HCT116 (cell line): ENCODE results near the gene TSPAN33. TPM values are rescaled to one million over a fixed set of nuclear protein-coding genes. Genes with fewer than 3 reads are reported as not detected.

Experiments used
- ATAC-seq: fragments of 200-7000 bp; cut with Tn5 transposase; 2 replicates; pipeline ENCODE4 v1.9.1; 2020; ENCODE audit warnings: mild to moderate bottlenecking, moderate library complexity
- BruUV-seq: library from RNA; stranded (reverse); fragments of 400-500 nt; replicated peaks from 2 replicates; lab custom pipeline; 2021; lab: Mats Ljungman, UMichigan
- CTCF ChIA-PET: fragments of 300-600 bp; sonication (Branson Sonifier 250); formaldehyde crosslinking; loops from one replicate; lab custom pipeline; 2021; ENCODE audit warnings: antibody characterized with exemption; lab: Charles Lee
- POLR2A ChIA-PET: fragments of 300-600, 350-600 bp; sonication (Branson Sonifier 250); formaldehyde crosslinking; loops from one replicate; lab custom pipeline; 2021; ENCODE audit warnings: antibody characterized with exemption; lab: Charles Lee
- RAD21 ChIA-PET, 2 experiments: fragments of 300-600 bp; sonication (Branson Sonifier 250); formaldehyde crosslinking; loops; one replicate each; lab custom pipeline; 2023; ENCODE audit warnings: low total read pairs in 2 of 2; ENCODE audit not compliant: uncharacterized antibody in 2 of 2, unreplicated experiment in 2 of 2, low non-redundant PET in 1 of 2; lab: Charles Lee
- DNase-seq: peaks from one replicate; pipeline ENCODE4 v3.0.0-alpha.2; 2010; ENCODE audit warnings: low read depth, low spot score
- H2AFZ ChIP-seq: fragments of 200-600 bp; shearing (Covaris generic), sonication (generic); 2 replicates; pipeline ENCODE4 v1.6.1; 2017; ENCODE audit warnings: low read depth, mixed run types, mixed read lengths, antibody characterized with exemption, low read length; ENCODE audit not compliant: poor library complexity, severe bottlenecking
- H3K27ac ChIP-seq: 2 replicates; pipeline ENCODE4 v1.5.1; 2012; ENCODE audit warnings: low read depth, low read length
- H3K27me3 ChIP-seq: fragments of 200-600 bp; sonication (generic); 2 replicates; pipeline ENCODE4 v1.6.1; 2016; ENCODE audit warnings: mixed run types, low read length, mixed read lengths; ENCODE audit not compliant: insufficient read depth
- H3K36me3 ChIP-seq, 2 experiments: fragments of 200-500 bp in 1 of 2; fragments of 200-600 bp in 1 of 2; sonication (Bioruptor generic) in 1 of 2; sonication (generic) in 1 of 2; 2 replicates each; pipeline versions ENCODE4 v1.5.1 to v1.6.1; 2014 to 2016; ENCODE audit warnings: low read length in 2 of 2, inconsistent platforms in 1 of 2, mixed read lengths in 1 of 2, mixed run types in 1 of 2; ENCODE audit not compliant: insufficient read depth in 2 of 2, control insufficient read depth in 1 of 2
- H3K4me1 ChIP-seq, 2 experiments: fragments of 200-600 bp in 1 of 2; sonication (generic) in 1 of 2; 2 replicates each; pipeline versions ENCODE4 v1.5.1 to v1.6.1; 2012 to 2017; ENCODE audit warnings: low read length in 2 of 2, inconsistent platforms in 1 of 2, mild to moderate bottlenecking in 1 of 2, mixed read lengths in 1 of 2, mixed run types in 1 of 2, moderate library complexity in 1 of 2; ENCODE audit not compliant: insufficient read depth in 2 of 2, control insufficient read depth in 1 of 2
- H3K4me2 ChIP-seq: fragments of 200-600 bp; sonication (generic); 2 replicates; pipeline ENCODE4 v1.6.1; 2017; ENCODE audit warnings: mixed run types, low read length, mixed read lengths
- H3K4me3 ChIP-seq, 2 experiments: fragments of 200-600 bp in 1 of 2; sonication (generic) in 1 of 2; replicated peaks in 1 of 2; 2 replicates each; pipeline ENCODE4 v1.5.1; 2011 to 2016; ENCODE audit warnings: low read length in 2 of 2, control low read depth in 1 of 2, low read depth in 1 of 2, mild to moderate bottlenecking in 1 of 2, mixed read lengths in 1 of 2, mixed run types in 1 of 2
- H3K79me2 ChIP-seq: fragments of 200-600 bp; sonication (generic); 2 replicates; pipeline ENCODE4 v1.6.1; 2017; ENCODE audit warnings: mild to moderate bottlenecking, mixed run types, low read length, moderate library complexity, mixed read lengths; ENCODE audit not compliant: insufficient read depth
- H3K9ac ChIP-seq: fragments of 200-600 bp; sonication (generic); 2 replicates; pipeline ENCODE4 v1.6.1; 2016; ENCODE audit warnings: low read length, mixed read lengths
- H3K9me2 ChIP-seq: fragments of 200-600 bp; sonication (generic), shearing (Covaris generic); 2 replicates; pipeline ENCODE4 v1.6.1; 2017; ENCODE audit warnings: mixed run types, mild to moderate bottlenecking, moderate library complexity; ENCODE audit not compliant: insufficient read depth
- H3K9me3 ChIP-seq, 2 experiments: fragments of 200-500 bp in 1 of 2; fragments of 200-600 bp in 1 of 2; sonication (Bioruptor generic) in 1 of 2; sonication (generic) in 1 of 2; 2 replicates each; pipeline ENCODE4 v1.6.1; 2014 to 2017; ENCODE audit warnings: low read length in 2 of 2, mixed read lengths in 2 of 2, inconsistent platforms in 1 of 2, low read depth in 1 of 2, mild to moderate bottlenecking in 1 of 2, mixed run types in 1 of 2, moderate library complexity in 1 of 2; ENCODE audit not compliant: control insufficient read depth in 1 of 2, insufficient read depth in 1 of 2
- H4K20me1 ChIP-seq: fragments of 200-600 bp; sonication (generic), shearing (Covaris generic); 2 replicates; pipeline ENCODE4 v1.6.1; 2017; ENCODE audit warnings: mixed run types, mild to moderate bottlenecking, moderate library complexity; ENCODE audit not compliant: insufficient read depth
- CBX3 ChIP-seq: IDR thresholded peaks from 2 replicates; pipeline ENCODE4 v1.6.1; 2012; ENCODE audit warnings: low read depth
- CEBPB ChIP-seq: IDR thresholded peaks from 2 replicates; pipeline ENCODE4 v1.6.1; 2012; ENCODE audit warnings: low read depth
- EGR1 ChIP-seq: IDR thresholded peaks from 2 replicates; pipeline ENCODE4 v1.6.1; 2012; ENCODE audit warnings: low read depth
- EZH2phosphoT487 ChIP-seq: fragments of 200-600 bp; IDR thresholded peaks from 2 replicates; pipeline ENCODE4 v1.6.1; 2018; ENCODE audit warnings: antibody characterized with exemption, borderline replicate concordance
- FOSL1 ChIP-seq: IDR thresholded peaks from 2 replicates; pipeline ENCODE4 v1.6.1; 2012; ENCODE audit warnings: low read depth
- JUND ChIP-seq: IDR thresholded peaks from 2 replicates; pipeline ENCODE4 v1.6.1; 2012
- POLR2A ChIP-seq: IDR thresholded peaks from 2 replicates; pipeline ENCODE4 v1.7.0; 2011; ENCODE audit warnings: borderline replicate concordance; ENCODE audit not compliant: insufficient read depth, insufficient read length; ENCODE audit errors: extremely low read depth
- POLR2AphosphoS5 ChIP-seq: IDR thresholded peaks from 2 replicates; pipeline ENCODE4 v1.6.1; 2011; ENCODE audit warnings: mild to moderate bottlenecking, low read depth, low read length, moderate library complexity
- RAD21 ChIP-seq: IDR thresholded peaks from 2 replicates; pipeline ENCODE4 v1.6.1; 2012; ENCODE audit warnings: low read depth, mild to moderate bottlenecking
- SIN3A ChIP-seq: IDR thresholded peaks from 2 replicates; pipeline ENCODE4 v1.6.1; 2012; ENCODE audit warnings: low read depth
- SP1 ChIP-seq: IDR thresholded peaks from 2 replicates; pipeline ENCODE4 v1.6.1; 2012; ENCODE audit warnings: low read depth
- TCF7L2 ChIP-seq: IDR thresholded peaks from 2 replicates; pipeline ENCODE4 v1.7.0; 2011; ENCODE audit warnings: borderline replicate concordance, inconsistent platforms; ENCODE audit not compliant: insufficient read depth, insufficient read length; ENCODE audit errors: extremely low read depth
- YY1 ChIP-seq: IDR thresholded peaks from 2 replicates; pipeline ENCODE4 v1.6.1; 2011; ENCODE audit warnings: low read length, low read depth, moderate library complexity, mild to moderate bottlenecking; ENCODE audit not compliant: insufficient replicate concordance; ENCODE audit errors: extremely low read depth
- ZFX ChIP-seq: fragments of 450-650 bp; IDR thresholded peaks from 2 replicates; pipeline ENCODE4 v1.6.1; 2017
- ZNF274 ChIP-seq: fragments of 200-500 bp; sonication (Bioruptor generic); IDR thresholded peaks from 2 replicates; pipeline ENCODE4 v1.6.1; 2014; ENCODE audit warnings: mild to moderate bottlenecking, low read depth, low read length, inconsistent platforms
- intact Hi-C: fragments of 100-400 bp; cut with micrococcal nuclease; formaldehyde crosslinking; loops from 2 replicates; pipeline ENCODE4 v1.10.0; 2022
- total RNA-seq: library from RNA; stranded (reverse); gene quantifications from one replicate; pipeline ENCODE4 v1.2.1, GENCODE V29; 2021; ENCODE audit not compliant: unreplicated experiment
- TF ChIP-seq, protein P1 (sequence below): IDR thresholded peaks from 2 replicates; pipeline ENCODE4 v1.6.1; 2012; ENCODE audit warnings: low read depth
- TF ChIP-seq, protein P2 (sequence below): IDR thresholded peaks from 2 replicates; pipeline ENCODE4 v1.6.1; 2012
- TF ChIP-seq, protein P3 (sequence below): IDR thresholded peaks from 2 replicates; pipeline ENCODE4 v1.6.1; 2011; ENCODE audit warnings: mild to moderate bottlenecking, low read length, moderate library complexity; ENCODE audit not compliant: insufficient replicate concordance; ENCODE audit errors: extremely low read depth
- TF ChIP-seq, protein P4 (sequence below): IDR thresholded peaks from 2 replicates; pipeline ENCODE4 v1.6.1; 2012
- TF ChIP-seq, protein P5 (sequence below), 3 experiments: fragments of 200-600 bp in 1 of 3; sonication (generic) in 1 of 3; IDR thresholded peaks in 2 of 3; conservative IDR thresholded peaks in 1 of 3; 2 replicates each; pipeline ENCODE4 v1.5.1; 2012 to 2017; ENCODE audit warnings: low read depth in 2 of 3, low read length in 2 of 3, antibody characterized with exemption in 1 of 3, borderline replicate concordance in 1 of 3, control low read depth in 1 of 3, mild to moderate bottlenecking in 1 of 3, mixed read lengths in 1 of 3, mixed run types in 1 of 3, moderate library complexity in 1 of 3; ENCODE audit not compliant: insufficient read depth in 1 of 3

TSPAN33 gene
- total RNA-seq, 1 experiment from 2014 or later = 22.2 TPM

DNA sequence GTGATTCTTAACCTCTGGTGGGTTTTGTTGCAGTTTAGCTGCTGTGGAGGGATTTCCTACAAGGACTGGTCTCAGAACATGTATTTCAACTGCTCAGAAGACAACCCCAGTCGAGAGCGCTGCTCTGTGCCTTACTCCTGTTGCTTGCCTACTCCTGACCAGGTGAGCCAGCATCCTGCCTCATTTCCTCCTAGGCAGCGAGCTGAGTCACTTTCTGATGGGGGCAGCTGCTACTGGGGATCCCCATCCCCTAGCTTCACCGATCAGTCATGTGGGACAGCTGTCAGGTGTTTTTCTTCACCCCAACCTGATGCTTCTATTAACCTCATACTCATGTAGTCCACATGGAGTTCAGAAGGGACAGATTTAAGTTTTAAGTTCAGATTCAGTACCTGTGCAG, 22.2 kb downstream of the TSPAN33 start:
- intact Hi-C loops = no loop called here
- ChIA-PET POLR2A (no interaction called here), CTCF (interaction anchor here (0.7 kb wide), 1 partner anchor 44 kb away, joined by 3 read pairs; no protein-coding TSS in a partner anchor), RAD21 (no interaction called here)
- TF ChIP-seq POLR2AphosphoS5 (no peak), EZH2phosphoT487 (no peak), ZFX (no peak), SP1 (no peak), FOSL1 (no peak), SIN3A (no peak), POLR2A (no peak), YY1 (no peak), ZNF274 (no peak), CEBPB (no peak), EGR1 (no peak), RAD21 (no peak), CBX3 (no peak), TCF7L2 (no peak), JUND (no peak)
- TF ChIP-seq, protein P1, sequence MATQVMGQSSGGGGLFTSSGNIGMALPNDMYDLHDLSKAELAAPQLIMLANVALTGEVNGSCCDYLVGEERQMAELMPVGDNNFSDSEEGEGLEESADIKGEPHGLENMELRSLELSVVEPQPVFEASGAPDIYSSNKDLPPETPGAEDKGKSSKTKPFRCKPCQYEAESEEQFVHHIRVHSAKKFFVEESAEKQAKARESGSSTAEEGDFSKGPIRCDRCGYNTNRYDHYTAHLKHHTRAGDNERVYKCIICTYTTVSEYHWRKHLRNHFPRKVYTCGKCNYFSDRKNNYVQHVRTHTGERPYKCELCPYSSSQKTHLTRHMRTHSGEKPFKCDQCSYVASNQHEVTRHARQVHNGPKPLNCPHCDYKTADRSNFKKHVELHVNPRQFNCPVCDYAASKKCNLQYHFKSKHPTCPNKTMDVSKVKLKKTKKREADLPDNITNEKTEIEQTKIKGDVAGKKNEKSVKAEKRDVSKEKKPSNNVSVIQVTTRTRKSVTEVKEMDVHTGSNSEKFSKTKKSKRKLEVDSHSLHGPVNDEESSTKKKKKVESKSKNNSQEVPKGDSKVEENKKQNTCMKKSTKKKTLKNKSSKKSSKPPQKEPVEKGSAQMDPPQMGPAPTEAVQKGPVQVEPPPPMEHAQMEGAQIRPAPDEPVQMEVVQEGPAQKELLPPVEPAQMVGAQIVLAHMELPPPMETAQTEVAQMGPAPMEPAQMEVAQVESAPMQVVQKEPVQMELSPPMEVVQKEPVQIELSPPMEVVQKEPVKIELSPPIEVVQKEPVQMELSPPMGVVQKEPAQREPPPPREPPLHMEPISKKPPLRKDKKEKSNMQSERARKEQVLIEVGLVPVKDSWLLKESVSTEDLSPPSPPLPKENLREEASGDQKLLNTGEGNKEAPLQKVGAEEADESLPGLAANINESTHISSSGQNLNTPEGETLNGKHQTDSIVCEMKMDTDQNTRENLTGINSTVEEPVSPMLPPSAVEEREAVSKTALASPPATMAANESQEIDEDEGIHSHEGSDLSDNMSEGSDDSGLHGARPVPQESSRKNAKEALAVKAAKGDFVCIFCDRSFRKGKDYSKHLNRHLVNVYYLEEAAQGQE = no peak
- TF ChIP-seq, protein P2, sequence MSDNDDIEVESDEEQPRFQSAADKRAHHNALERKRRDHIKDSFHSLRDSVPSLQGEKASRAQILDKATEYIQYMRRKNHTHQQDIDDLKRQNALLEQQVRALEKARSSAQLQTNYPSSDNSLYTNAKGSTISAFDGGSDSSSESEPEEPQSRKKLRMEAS = no peak
- TF ChIP-seq, protein P3, sequence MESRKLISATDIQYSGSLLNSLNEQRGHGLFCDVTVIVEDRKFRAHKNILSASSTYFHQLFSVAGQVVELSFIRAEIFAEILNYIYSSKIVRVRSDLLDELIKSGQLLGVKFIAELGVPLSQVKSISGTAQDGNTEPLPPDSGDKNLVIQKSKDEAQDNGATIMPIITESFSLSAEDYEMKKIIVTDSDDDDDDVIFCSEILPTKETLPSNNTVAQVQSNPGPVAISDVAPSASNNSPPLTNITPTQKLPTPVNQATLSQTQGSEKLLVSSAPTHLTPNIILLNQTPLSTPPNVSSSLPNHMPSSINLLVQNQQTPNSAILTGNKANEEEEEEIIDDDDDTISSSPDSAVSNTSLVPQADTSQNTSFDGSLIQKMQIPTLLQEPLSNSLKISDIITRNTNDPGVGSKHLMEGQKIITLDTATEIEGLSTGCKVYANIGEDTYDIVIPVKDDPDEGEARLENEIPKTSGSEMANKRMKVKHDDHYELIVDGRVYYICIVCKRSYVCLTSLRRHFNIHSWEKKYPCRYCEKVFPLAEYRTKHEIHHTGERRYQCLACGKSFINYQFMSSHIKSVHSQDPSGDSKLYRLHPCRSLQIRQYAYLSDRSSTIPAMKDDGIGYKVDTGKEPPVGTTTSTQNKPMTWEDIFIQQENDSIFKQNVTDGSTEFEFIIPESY = no peak
- TF ChIP-seq, protein P4, sequence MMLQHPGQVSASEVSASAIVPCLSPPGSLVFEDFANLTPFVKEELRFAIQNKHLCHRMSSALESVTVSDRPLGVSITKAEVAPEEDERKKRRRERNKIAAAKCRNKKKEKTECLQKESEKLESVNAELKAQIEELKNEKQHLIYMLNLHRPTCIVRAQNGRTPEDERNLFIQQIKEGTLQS = no peak
- TF ChIP-seq, protein P5, sequence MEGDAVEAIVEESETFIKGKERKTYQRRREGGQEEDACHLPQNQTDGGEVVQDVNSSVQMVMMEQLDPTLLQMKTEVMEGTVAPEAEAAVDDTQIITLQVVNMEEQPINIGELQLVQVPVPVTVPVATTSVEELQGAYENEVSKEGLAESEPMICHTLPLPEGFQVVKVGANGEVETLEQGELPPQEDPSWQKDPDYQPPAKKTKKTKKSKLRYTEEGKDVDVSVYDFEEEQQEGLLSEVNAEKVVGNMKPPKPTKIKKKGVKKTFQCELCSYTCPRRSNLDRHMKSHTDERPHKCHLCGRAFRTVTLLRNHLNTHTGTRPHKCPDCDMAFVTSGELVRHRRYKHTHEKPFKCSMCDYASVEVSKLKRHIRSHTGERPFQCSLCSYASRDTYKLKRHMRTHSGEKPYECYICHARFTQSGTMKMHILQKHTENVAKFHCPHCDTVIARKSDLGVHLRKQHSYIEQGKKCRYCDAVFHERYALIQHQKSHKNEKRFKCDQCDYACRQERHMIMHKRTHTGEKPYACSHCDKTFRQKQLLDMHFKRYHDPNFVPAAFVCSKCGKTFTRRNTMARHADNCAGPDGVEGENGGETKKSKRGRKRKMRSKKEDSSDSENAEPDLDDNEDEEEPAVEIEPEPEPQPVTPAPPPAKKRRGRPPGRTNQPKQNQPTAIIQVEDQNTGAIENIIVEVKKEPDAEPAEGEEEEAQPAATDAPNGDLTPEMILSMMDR (IDR thresholded peaks at IDR 0.05 in 2 of 3, conservative IDR thresholded peaks at IDR 0.05 in 1 of 3; ENCODE audit: borderline replicate concordance in 1 of 3, insufficient read depth in 1 of 3, low read depth in 2 of 3, low read length in 2 of 3) = no peak
- Histone ChIP-seq H3K9ac (no peak overlapping the region), H3K9me2 (no peaks in the 10 kb centered on the region), H3K4me1 (no peaks in the 10 kb centered on the region), H3K36me3 (peaks cover 0 to 2% of the 10 kb centered on the region in 2 experiments; a peak in 1 of 4 replicates), H3K4me2 (no peak overlapping the region), H3K9me3 (no peaks in the 10 kb centered on the region), H3K4me3 (no peak overlapping the region), H2AFZ (no peak overlapping the region), H4K20me1 (no peaks in the 10 kb centered on the region), H3K79me2 (no peaks in the 10 kb centered on the region), H3K27me3 (no peaks in the 10 kb centered on the region), H3K27ac (no peak overlapping the region)
- ATAC-seq (no peak), DNase-seq (no peak)
- BruUV-seq = no TSS peak
